Stimulated activated CD4-positive, alpha-beta T cell treated with anti-CD3 and anti-CD28 coated beads, Interleukin-1b, Interleukin-23, amount 100 ng/mL, for 4 hours (primary cell): ENCODE data around the gene RABL6.
"Not testable (repeated sequence)": the region's sequence is repeated elsewhere in the genome, so short reads cannot be mapped to it uniquely, and the experiment has no call there.

Experiments used
- DNase-seq, 2 donors: peaks; one replicate each; pipeline ENCODE4 v3.0.0-alpha.2; 2020; ENCODE audit warnings: low read depth in 2 of 2

The RABL6 gene

GRCh38 chr9:136821826-136822544 lies 14.2 kb downstream of the RABL6 start:
- no peak for DNase-seq

- no peak for DNase-seq
Observed at GRCh38 chr9:136823136-136824046, 15.6 kb downstream of the RABL6 start.

GRCh38 chr9:136824496-136825225 lies 16.9 kb downstream of the RABL6 start:
- DNase-seq = no peak

GRCh38 chr9:136825295-136826187 lies 17.8 kb downstream of the RABL6 start:
- no peak for DNase-seq

GRCh38 chr9:136826188-136826541 lies 18.4 kb downstream of the RABL6 start:
- DNase-seq = no peak

GRCh38 chr9:136826703-136827582 lies 19.2 kb downstream of the RABL6 start:
- DNase-seq = no peak

- DNase-seq = no peak
Observed at GRCh38 chr9:136827794-136828473, 20.2 kb downstream of the RABL6 start.

GRCh38 chr9:136828474-136829140 lies 20.9 kb downstream of the RABL6 start:
- no peak for DNase-seq

- no peak for DNase-seq
Observed at GRCh38 chr9:136829412-136829811, 21.7 kb downstream of the RABL6 start.

- DNase-seq = no peak
Observed at GRCh38 chr9:136829981-136830885, 22.5 kb downstream of the RABL6 start.

GRCh38 chr9:136831002-136831719 lies 23.4 kb downstream of the RABL6 start:
- DNase-seq = no peak

- no peak for DNase-seq
Observed at GRCh38 chr9:136831720-136832104, 24.0 kb downstream of the RABL6 start.

- no peak for DNase-seq
Observed at GRCh38 chr9:136832581-136832980, 24.8 kb downstream of the RABL6 start.

GRCh38 chr9:136833381-136834048 lies 25.8 kb downstream of the RABL6 start:
- not testable (repeated sequence) for DNase-seq

GRCh38 chr9:136835162-136835931 lies 27.6 kb downstream of the RABL6 start:
- DNase-seq = no peak
